Osteocyte (in vitro differentiated cells): ENCODE measurements around the gene POLDIP2. TPM values are rescaled to one million over a fixed set of nuclear protein-coding genes. Genes with fewer than 3 reads are reported as not detected.

Source experiments
- DNase-seq: peaks from one replicate; pipeline ENCODE4 v3.0.0; 2021; ENCODE audit warnings: mixed read lengths; ENCODE audit not compliant: unreplicated experiment; ENCODE audit errors: extremely low spot score
- H3K27ac Mint-ChIP-seq: one replicate; pipeline ENCODE4 v1.8.0; 2021; ENCODE audit warnings: mild to moderate bottlenecking, mixed read lengths; ENCODE audit not compliant: unreplicated experiment
- H3K27me3 Mint-ChIP-seq: one replicate; pipeline ENCODE4 v1.8.0; 2021; ENCODE audit warnings: mixed read lengths; ENCODE audit not compliant: unreplicated experiment
- H3K36me3 Mint-ChIP-seq: one replicate; pipeline ENCODE4 v1.8.0; 2021; ENCODE audit warnings: mixed read lengths; ENCODE audit not compliant: unreplicated experiment
- H3K4me1 Mint-ChIP-seq: one replicate; pipeline ENCODE4 v1.8.0; 2021; ENCODE audit warnings: mixed read lengths; ENCODE audit not compliant: unreplicated experiment
- H3K4me3 Mint-ChIP-seq: one replicate; pipeline ENCODE4 v1.8.0; 2021; ENCODE audit warnings: mild to moderate bottlenecking, moderate library complexity, mixed read lengths; ENCODE audit not compliant: unreplicated experiment
- H3K9me3 Mint-ChIP-seq: one replicate; pipeline ENCODE4 v1.8.0; 2021; ENCODE audit warnings: mixed read lengths; ENCODE audit not compliant: unreplicated experiment
- CTCF ChIP-seq: fragments of 200-600 bp; sonication (generic); IDR thresholded peaks from 2 replicates; pipeline ENCODE4 v1.5.0; 2021; ENCODE audit warnings: antibody characterized with exemption, mild to moderate bottlenecking, moderate library complexity
- total RNA-seq: library from RNA; stranded (reverse); gene quantifications from 2 replicates; pipeline ENCODE4 v1.2.1, GENCODE V29; 2021

The POLDIP2 gene
- total RNA-seq, 1 donor from 2014 or later = 79.8 TPM

- H3K27ac Mint-ChIP-seq = no peak overlapping the region
- peaks cover 4% of the 10 kb centered on the region for H3K4me1 Mint-ChIP-seq
- no peak overlapping the region for H3K4me3 Mint-ChIP-seq
- H3K27me3 Mint-ChIP-seq = no peaks in the 10 kb centered on the region
- TF ChIP-seq CTCF = no peak
- H3K9me3 Mint-ChIP-seq = no peaks in the 10 kb centered on the region
- no peak for DNase-seq
- H3K36me3 Mint-ChIP-seq = peaks cover 31% of the 10 kb centered on the region
These were observed 27.7 kb upstream of the POLDIP2 start for GRCh38 chr17:28385037-28385400.

- TF ChIP-seq CTCF = no peak
- peaks cover 26% of the 10 kb centered on the region for H3K36me3 Mint-ChIP-seq
- H3K4me1 Mint-ChIP-seq = peaks cover 4% of the 10 kb centered on the region
- no peaks in the 10 kb centered on the region for H3K27me3 Mint-ChIP-seq
- H3K4me3 Mint-ChIP-seq = peak overlapping the region; percentile 35
- no peak for DNase-seq
- no peak overlapping the region for H3K27ac Mint-ChIP-seq
- H3K9me3 Mint-ChIP-seq = no peaks in the 10 kb centered on the region
These were observed 27.1 kb upstream of the POLDIP2 start for GRCh38 chr17:28384281-28385036.

GRCh38 chr17:28381141-28381825 is 24.0 kb upstream of the POLDIP2 start:
- no peak for TF ChIP-seq CTCF
- Mint-ChIP-seq H3K27me3 (no peaks in the 10 kb centered on the region), H3K9me3 (no peaks in the 10 kb centered on the region), H3K36me3 (peaks cover 19% of the 10 kb centered on the region), H3K27ac (no peak overlapping the region), H3K4me1 (peaks cover 4% of the 10 kb centered on the region), H3K4me3 (no peak overlapping the region)
- DNase-seq = no peak

- no peak for DNase-seq
- peaks cover 19% of the 10 kb centered on the region for H3K36me3 Mint-ChIP-seq
- TF ChIP-seq CTCF = no peak
- no peak overlapping the region for H3K4me3 Mint-ChIP-seq
- no peaks in the 10 kb centered on the region for H3K27me3 Mint-ChIP-seq
- H3K27ac Mint-ChIP-seq = no peak overlapping the region
- peaks cover 4% of the 10 kb centered on the region for H3K4me1 Mint-ChIP-seq
- H3K9me3 Mint-ChIP-seq = no peaks in the 10 kb centered on the region
These were observed 22.8 kb upstream of the POLDIP2 start for GRCh38 chr17:28379814-28380801.

- peaks cover 26% of the 10 kb centered on the region for H3K4me1 Mint-ChIP-seq
- no peak overlapping the region for H3K27ac Mint-ChIP-seq
- no peak for TF ChIP-seq CTCF
- no peaks in the 10 kb centered on the region for H3K27me3 Mint-ChIP-seq
- DNase-seq = no peak
- H3K9me3 Mint-ChIP-seq = no peaks in the 10 kb centered on the region
- H3K4me3 Mint-ChIP-seq = peak overlapping the region; percentile 69
- H3K36me3 Mint-ChIP-seq = peaks cover 2% of the 10 kb centered on the region
These were observed 15.6 kb upstream of the POLDIP2 start for GRCh38 chr17:28372945-28373274.
